ENCODE data around the gene AGAP1.

DNA sequence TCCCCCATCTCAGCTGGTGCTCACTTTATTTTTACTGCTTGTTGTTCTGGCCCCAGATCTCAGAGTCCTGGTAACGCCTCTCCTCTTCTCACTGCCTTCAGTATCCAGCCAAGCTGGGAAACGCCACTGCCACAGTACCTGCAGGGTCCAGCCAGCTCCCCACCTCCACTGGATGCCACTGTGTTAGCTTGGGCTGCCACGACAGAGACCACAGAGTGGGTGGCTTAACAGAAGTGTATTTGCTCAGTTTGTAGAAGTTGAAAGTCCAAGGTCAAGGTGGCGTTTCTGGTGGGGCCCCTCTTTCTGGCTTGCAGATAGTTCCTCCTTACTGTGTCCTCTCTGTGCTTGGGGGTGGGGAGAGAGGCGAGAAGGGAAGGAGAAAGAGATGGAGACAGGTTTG is 107.1 kb downstream of the AGAP1 start:
- TF ChIP-seq, protein P1, sequence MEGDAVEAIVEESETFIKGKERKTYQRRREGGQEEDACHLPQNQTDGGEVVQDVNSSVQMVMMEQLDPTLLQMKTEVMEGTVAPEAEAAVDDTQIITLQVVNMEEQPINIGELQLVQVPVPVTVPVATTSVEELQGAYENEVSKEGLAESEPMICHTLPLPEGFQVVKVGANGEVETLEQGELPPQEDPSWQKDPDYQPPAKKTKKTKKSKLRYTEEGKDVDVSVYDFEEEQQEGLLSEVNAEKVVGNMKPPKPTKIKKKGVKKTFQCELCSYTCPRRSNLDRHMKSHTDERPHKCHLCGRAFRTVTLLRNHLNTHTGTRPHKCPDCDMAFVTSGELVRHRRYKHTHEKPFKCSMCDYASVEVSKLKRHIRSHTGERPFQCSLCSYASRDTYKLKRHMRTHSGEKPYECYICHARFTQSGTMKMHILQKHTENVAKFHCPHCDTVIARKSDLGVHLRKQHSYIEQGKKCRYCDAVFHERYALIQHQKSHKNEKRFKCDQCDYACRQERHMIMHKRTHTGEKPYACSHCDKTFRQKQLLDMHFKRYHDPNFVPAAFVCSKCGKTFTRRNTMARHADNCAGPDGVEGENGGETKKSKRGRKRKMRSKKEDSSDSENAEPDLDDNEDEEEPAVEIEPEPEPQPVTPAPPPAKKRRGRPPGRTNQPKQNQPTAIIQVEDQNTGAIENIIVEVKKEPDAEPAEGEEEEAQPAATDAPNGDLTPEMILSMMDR (IDR thresholded peaks at IDR 0.05; ENCODE audit: low read depth, low read length, poor library complexity, severe bottlenecking) = no peak
- no peak for TF ChIP-seq EZH2phosphoT487 (IDR thresholded peaks at IDR 0.05; ENCODE audit: borderline replicate concordance, low read length)

Measured in DOHH2 (cell line).